CD4-positive, alpha-beta T cell treated with Interleukin-4 for 4 hours (primary cell): Measurements from ENCODE around the gene DLG2.
"Not testable (repeated sequence)": the region's sequence is repeated elsewhere in the genome, so short reads cannot be mapped to it uniquely, and the experiment has no call there.

ENCODE experiments used
- DNase-seq: peaks from one replicate; pipeline ENCODE4 v3.0.0-alpha.2; 2020

Gene DLG2

GRCh38 chr11:85096939-85097338 is 530.2 kb downstream of the DLG2 start:
- no peak for DNase-seq

GRCh38 chr11:85095239-85095638 is 531.9 kb downstream of the DLG2 start:
- DNase-seq = no peak

GRCh38 chr11:85094795-85095194 is 532.3 kb downstream of the DLG2 start:
- DNase-seq = no peak

GRCh38 chr11:85089654-85090053 is 537.5 kb downstream of the DLG2 start:
- DNase-seq = no peak

GRCh38 chr11:85088286-85088685 is 538.9 kb downstream of the DLG2 start:
- DNase-seq = no peak

GRCh38 chr11:85086504-85087284 is 540.5 kb downstream of the DLG2 start:
- no peak for DNase-seq

- no peak for DNase-seq
Observed at GRCh38 chr11:85076535-85077330, 550.4 kb downstream of the DLG2 start.

- no peak for DNase-seq
Observed at GRCh38 chr11:85062659-85063058, 564.5 kb downstream of the DLG2 start.

- no peak for DNase-seq
Observed at GRCh38 chr11:85052636-85053035, 574.5 kb downstream of the DLG2 start.

GRCh38 chr11:85048801-85049200 is 578.3 kb downstream of the DLG2 start:
- DNase-seq = no peak

- no peak for DNase-seq
Observed at GRCh38 chr11:85045716-85046115, 581.4 kb downstream of the DLG2 start.

- DNase-seq = no peak
Observed at GRCh38 chr11:85044911-85045310, 582.2 kb downstream of the DLG2 start.

- no peak for DNase-seq
Observed at GRCh38 chr11:85042361-85042760, 584.8 kb downstream of the DLG2 start.

- DNase-seq = no peak
Observed at GRCh38 chr11:85040166-85040565, 587.0 kb downstream of the DLG2 start.

- no peak for DNase-seq
Observed at GRCh38 chr11:85029964-85030363, 597.2 kb downstream of the DLG2 start.

GRCh38 chr11:85028329-85029101 is 598.6 kb downstream of the DLG2 start:
- DNase-seq = no peak

GRCh38 chr11:85027346-85027745 is 599.8 kb downstream of the DLG2 start:
- DNase-seq = no peak

- no peak for DNase-seq
Observed at GRCh38 chr11:85021058-85021457, 606.1 kb downstream of the DLG2 start.

- no peak for DNase-seq
Observed at GRCh38 chr11:84993386-84993785, 633.8 kb downstream of the DLG2 start.

GRCh38 chr11:84990141-84990540 is 637.0 kb downstream of the DLG2 start:
- DNase-seq = no peak

- not testable (repeated sequence) for DNase-seq
Observed at GRCh38 chr11:84987686-84988187, 639.4 kb downstream of the DLG2 start.

GRCh38 chr11:84981301-84981700 is 645.8 kb downstream of the DLG2 start:
- DNase-seq = no peak

GRCh38 chr11:84969103-84969502 is 658.0 kb downstream of the DLG2 start:
- no peak for DNase-seq
